AG10803 (cell line): ENCODE measurements around the gene RACGAP1.
A peak's percentile ranks its signal among the peaks of the same experiment; 100 is the strongest.

Experiments used
- DNase-seq: peaks from one replicate; pipeline ENCODE4 v3.0.0; 2010; ENCODE audit warnings: low read depth
- H3K4me3 ChIP-seq: 2 replicates; pipeline ENCODE4 v1.5.1; 2011; ENCODE audit warnings: mild to moderate bottlenecking, low read length, control low read depth
- CTCF ChIP-seq: conservative IDR thresholded peaks from 2 replicates; pipeline ENCODE4 v1.5.1; 2011; ENCODE audit warnings: mild to moderate bottlenecking, low read length, control low read depth, inconsistent platforms

The RACGAP1 gene

GRCh38 chr12:49969027-49969426 lies 56.3 kb downstream of the RACGAP1 start:
- H3K4me3 ChIP-seq: no peak overlapping the region
- no peak for DNase-seq
- no peak for TF ChIP-seq CTCF

- TF ChIP-seq CTCF: no peak
- DNase-seq: no peak
- no peak overlapping the region for H3K4me3 ChIP-seq
Measured at GRCh38 chr12:49968471-49968870, 56.8 kb downstream of the RACGAP1 start.

- no peak for TF ChIP-seq CTCF
- DNase-seq: no peak
- H3K4me3 ChIP-seq: peak overlapping the region; percentile 56
Measured at GRCh38 chr12:49967777-49968250, 57.5 kb downstream of the RACGAP1 start.

- DNase-seq: peak; percentile 74
- H3K4me3 ChIP-seq: peak overlapping the region; percentile 56
- TF ChIP-seq CTCF: peak; percentile 82
Measured at GRCh38 chr12:49967042-49967776, 58.1 kb downstream of the RACGAP1 start.

GRCh38 chr12:49966511-49967041 lies 58.7 kb downstream of the RACGAP1 start:
- H3K4me3 ChIP-seq: no peak overlapping the region
- DNase-seq: no peak
- TF ChIP-seq CTCF: no peak

DNA sequence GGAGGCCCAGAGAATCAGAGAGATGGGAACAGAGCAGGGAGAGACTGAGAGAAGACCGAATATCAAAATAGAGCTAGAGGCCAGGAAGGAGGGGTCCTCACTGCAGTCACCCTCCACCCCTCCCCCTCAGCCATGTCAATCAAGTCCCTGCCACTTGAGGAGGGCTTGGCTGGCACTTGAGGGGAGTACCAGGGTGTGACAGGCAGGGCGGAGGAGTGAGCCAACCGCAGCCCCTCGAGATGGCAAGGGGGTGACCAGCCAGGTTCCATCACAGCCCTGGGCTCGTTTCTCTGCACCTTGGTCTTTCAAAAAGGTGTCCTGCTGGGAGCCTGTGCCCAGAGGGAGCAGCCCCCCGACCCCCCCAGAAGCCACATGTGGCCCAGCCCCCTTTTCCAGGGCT lies 59.5 kb downstream of the RACGAP1 start:
- H3K4me3 ChIP-seq: no peak overlapping the region
- DNase-seq: no peak
- TF ChIP-seq CTCF: no peak
